ENCODE data around the gene MOK.
"Not testable (repeated sequence)": the region's sequence is repeated elsewhere in the genome, so short reads cannot be mapped to it uniquely, and the experiment has no call there.

The MOK gene

GRCh38 chr14:102246071-102246470 lies 58.9 kb downstream of the MOK start:
- Histone ChIP-seq H3K27ac (ENCODE audit: low read depth, low read length, severe bottlenecking) (no peak overlapping the region), H3K36me3 (ENCODE audit: control insufficient read depth, insufficient read depth, low read length) (no peaks in the 10 kb centered on the region), H3K4me1 (ENCODE audit: control insufficient read depth, insufficient read depth, low read length, poor library complexity, severe bottlenecking) (no peaks in the 10 kb centered on the region), H3K9me3 (ENCODE audit: control insufficient read depth, low read length) (no peaks in the 10 kb centered on the region), H3K4me3 (ENCODE audit: extremely low read depth, insufficient read depth, low read length, poor library complexity, severe bottlenecking) (no peak overlapping the region)
- 89% methylated on average over 9 of the region's 9 CpGs for whole genome bisulfite sequencing, 2 experiments (ENCODE audit: insufficient coverage in 2 of 2)

- WGBS, 2 experiments (ENCODE audit: insufficient coverage in 2 of 2) = 90 to 100% methylated on average over 3 of the region's 4 CpGs
- not testable (repeated sequence) for H3K4me1 ChIP-seq (ENCODE audit: control insufficient read depth, insufficient read depth, low read length, poor library complexity, severe bottlenecking); H3K36me3 ChIP-seq (ENCODE audit: control insufficient read depth, insufficient read depth, low read length); H3K27ac ChIP-seq (ENCODE audit: low read depth, low read length, severe bottlenecking); H3K9me3 ChIP-seq (ENCODE audit: control insufficient read depth, low read length); H3K4me3 ChIP-seq (ENCODE audit: extremely low read depth, insufficient read depth, low read length, poor library complexity, severe bottlenecking)
Measured at GRCh38 chr14:102243795-102244194, 61.2 kb downstream of the MOK start.

GRCh38 chr14:102241147-102241546 lies 63.8 kb downstream of the MOK start:
- Histone ChIP-seq H3K27ac (ENCODE audit: low read depth, low read length, severe bottlenecking) (no peak overlapping the region), H3K36me3 (ENCODE audit: control insufficient read depth, insufficient read depth, low read length) (no peaks in the 10 kb centered on the region), H3K4me3 (ENCODE audit: extremely low read depth, insufficient read depth, low read length, poor library complexity, severe bottlenecking) (no peak overlapping the region), H3K9me3 (ENCODE audit: control insufficient read depth, low read length) (no peaks in the 10 kb centered on the region), H3K4me1 (ENCODE audit: control insufficient read depth, insufficient read depth, low read length, poor library complexity, severe bottlenecking) (no peaks in the 10 kb centered on the region)
- 88 to 91% methylated on average over 4 of the region's 4 CpGs for WGBS, 2 experiments (ENCODE audit: insufficient coverage in 2 of 2)

- H3K27ac ChIP-seq (ENCODE audit: low read depth, low read length, severe bottlenecking) = not testable (repeated sequence)
- WGBS, 2 experiments (ENCODE audit: insufficient coverage in 2 of 2) = 93 to 94% methylated on average over 5 of the region's 5 CpGs
Measured at GRCh38 chr14:102240481-102240880, 64.5 kb downstream of the MOK start.

GRCh38 chr14:102239231-102239630 lies 65.7 kb downstream of the MOK start:
- Histone ChIP-seq H3K27ac (ENCODE audit: low read depth, low read length, severe bottlenecking) (no peak overlapping the region), H3K9me3 (ENCODE audit: control insufficient read depth, low read length) (no peaks in the 10 kb centered on the region), H3K4me1 (ENCODE audit: control insufficient read depth, insufficient read depth, low read length, poor library complexity, severe bottlenecking) (no peaks in the 10 kb centered on the region), H3K36me3 (ENCODE audit: control insufficient read depth, insufficient read depth, low read length) (no peaks in the 10 kb centered on the region), H3K4me3 (ENCODE audit: extremely low read depth, insufficient read depth, low read length, poor library complexity, severe bottlenecking) (no peak overlapping the region)
- WGBS, 2 experiments (ENCODE audit: insufficient coverage in 2 of 2) = 77 to 90% methylated on average over 3 of the region's 4 CpGs

More at GRCh38 chr14:102240481-102240880, 64.5 kb downstream of the MOK start:
- H3K4me3 ChIP-seq (ENCODE audit: extremely low read depth, insufficient read depth, low read length, poor library complexity, severe bottlenecking); H3K9me3 ChIP-seq (ENCODE audit: control insufficient read depth, low read length); H3K36me3 ChIP-seq (ENCODE audit: control insufficient read depth, insufficient read depth, low read length); H3K4me1 ChIP-seq (ENCODE audit: control insufficient read depth, insufficient read depth, low read length, poor library complexity, severe bottlenecking): not testable (repeated sequence)

- Histone ChIP-seq H3K27ac (ENCODE audit: low read depth, low read length, severe bottlenecking) (no peak overlapping the region), H3K9me3 (ENCODE audit: control insufficient read depth, low read length) (no peaks in the 10 kb centered on the region), H3K36me3 (ENCODE audit: control insufficient read depth, insufficient read depth, low read length) (no peaks in the 10 kb centered on the region), H3K4me3 (ENCODE audit: extremely low read depth, insufficient read depth, low read length, poor library complexity, severe bottlenecking) (no peak overlapping the region), H3K4me1 (ENCODE audit: control insufficient read depth, insufficient read depth, low read length, poor library complexity, severe bottlenecking) (no peaks in the 10 kb centered on the region)
- WGBS, 2 experiments (ENCODE audit: insufficient coverage in 2 of 2) = 91 to 93% methylated on average over 2 of the region's 3 CpGs
Measured at GRCh38 chr14:102238766-102239165, 66.2 kb downstream of the MOK start.

GRCh38 chr14:102238131-102238530 lies 66.8 kb downstream of the MOK start:
- no peak overlapping the region for H3K4me3 ChIP-seq (ENCODE audit: extremely low read depth, insufficient read depth, low read length, poor library complexity, severe bottlenecking)
- WGBS, 2 experiments (ENCODE audit: insufficient coverage in 2 of 2) = 69 to 79% methylated on average over 3 to 4 of the region's 4 CpGs
- H3K4me1 ChIP-seq (ENCODE audit: control insufficient read depth, insufficient read depth, low read length, poor library complexity, severe bottlenecking) = no peaks in the 10 kb centered on the region
- H3K9me3 ChIP-seq (ENCODE audit: control insufficient read depth, low read length) = no peaks in the 10 kb centered on the region
- H3K36me3 ChIP-seq (ENCODE audit: control insufficient read depth, insufficient read depth, low read length) = no peaks in the 10 kb centered on the region
- H3K27ac ChIP-seq (ENCODE audit: low read depth, low read length, severe bottlenecking) = no peak overlapping the region

- Histone ChIP-seq H3K4me1 (ENCODE audit: control insufficient read depth, insufficient read depth, low read length, poor library complexity, severe bottlenecking) (no peaks in the 10 kb centered on the region), H3K9me3 (ENCODE audit: control insufficient read depth, low read length) (no peaks in the 10 kb centered on the region), H3K4me3 (ENCODE audit: extremely low read depth, insufficient read depth, low read length, poor library complexity, severe bottlenecking) (no peak overlapping the region), H3K27ac (ENCODE audit: low read depth, low read length, severe bottlenecking) (no peak overlapping the region), H3K36me3 (ENCODE audit: control insufficient read depth, insufficient read depth, low read length) (no peaks in the 10 kb centered on the region)
- WGBS, 2 experiments (ENCODE audit: insufficient coverage in 2 of 2) = 85 to 90% methylated on average over 11 to 12 of the region's 12 CpGs
Measured at GRCh38 chr14:102236026-102236425, 68.9 kb downstream of the MOK start.

GRCh38 chr14:102235275-102235897 lies 69.6 kb downstream of the MOK start:
- Histone ChIP-seq H3K4me1 (ENCODE audit: control insufficient read depth, insufficient read depth, low read length, poor library complexity, severe bottlenecking) (no peaks in the 10 kb centered on the region), H3K27ac (ENCODE audit: low read depth, low read length, severe bottlenecking) (no peak overlapping the region), H3K36me3 (ENCODE audit: control insufficient read depth, insufficient read depth, low read length) (no peaks in the 10 kb centered on the region), H3K4me3 (ENCODE audit: extremely low read depth, insufficient read depth, low read length, poor library complexity, severe bottlenecking) (no peak overlapping the region), H3K9me3 (ENCODE audit: control insufficient read depth, low read length) (no peaks in the 10 kb centered on the region)
- WGBS, 2 experiments (ENCODE audit: insufficient coverage in 2 of 2) = 47 to 70% methylated on average over 11 to 18 of the region's 19 CpGs

- H3K36me3 ChIP-seq (ENCODE audit: control insufficient read depth, insufficient read depth, low read length) = no peaks in the 10 kb centered on the region
- H3K4me1 ChIP-seq (ENCODE audit: control insufficient read depth, insufficient read depth, low read length, poor library complexity, severe bottlenecking) = no peaks in the 10 kb centered on the region
- 83 to 85% methylated on average over 33 of the region's 34 CpGs for WGBS, 2 experiments (ENCODE audit: insufficient coverage in 2 of 2)
- H3K4me3 ChIP-seq (ENCODE audit: extremely low read depth, insufficient read depth, low read length, poor library complexity, severe bottlenecking) = no peak overlapping the region
- H3K27ac ChIP-seq (ENCODE audit: low read depth, low read length, severe bottlenecking) = no peak overlapping the region
- H3K9me3 ChIP-seq (ENCODE audit: control insufficient read depth, low read length) = no peaks in the 10 kb centered on the region
Measured at GRCh38 chr14:102234331-102235264, 70.4 kb downstream of the MOK start.

GRCh38 chr14:102233081-102233480 lies 71.9 kb downstream of the MOK start:
- no peak overlapping the region for H3K4me3 ChIP-seq (ENCODE audit: extremely low read depth, insufficient read depth, low read length, poor library complexity, severe bottlenecking)
- H3K27ac ChIP-seq (ENCODE audit: low read depth, low read length, severe bottlenecking) = no peak overlapping the region
- 75 to 97% methylated on average over 5 of the region's 6 CpGs for WGBS, 2 experiments (ENCODE audit: insufficient coverage in 2 of 2)
- H3K9me3 ChIP-seq (ENCODE audit: control insufficient read depth, low read length) = no peaks in the 10 kb centered on the region
- no peaks in the 10 kb centered on the region for H3K4me1 ChIP-seq (ENCODE audit: control insufficient read depth, insufficient read depth, low read length, poor library complexity, severe bottlenecking)
- H3K36me3 ChIP-seq (ENCODE audit: control insufficient read depth, insufficient read depth, low read length) = no peaks in the 10 kb centered on the region

Data from mesodermal cell (in vitro differentiated cells).